IMR-90 (cell line): ENCODE measurements around the gene USP10. TPM values are rescaled to one million over a fixed set of nuclear protein-coding genes. Genes with fewer than 3 reads are reported as not detected.

ENCODE experiments used
- ATAC-seq: fragments of 200-7000 bp; cut with Tn5 transposase; 2 replicates; pipeline ENCODE4 v1.9.1; 2020; ENCODE audit warnings: low read depth, mild to moderate bottlenecking, moderate library complexity
- BruUV-seq: library from RNA; stranded (reverse); fragments of 400-500 nt; replicated peaks from 2 replicates; lab custom pipeline; 2021; lab: Mats Ljungman, UMichigan
- CTCF ChIA-PET: fragments of 300-600 bp; formaldehyde crosslinking; extraction: SDS; loops from one replicate; lab custom pipeline; 2021; ENCODE audit warnings: antibody characterized with exemption; lab: Yijun Ruan, JAX
- POLR2A ChIA-PET: fragments of 300-600 bp; sonication (Branson Sonifier 250); formaldehyde crosslinking; loops from one replicate; lab custom pipeline; 2022; ENCODE audit warnings: antibody characterized with exemption; ENCODE audit not compliant: unreplicated experiment; lab: Charles Lee
- DNase-seq: peaks from one replicate; pipeline ENCODE4 v3.0.0; 2013
- H2AFZ ChIP-seq: replicated peaks from 2 replicates; pipeline ENCODE3; 2013; ENCODE audit warnings: low read length, mild to moderate bottlenecking; ENCODE audit not compliant: poor library complexity
- H2AK5ac ChIP-seq: 2 replicates; pipeline ENCODE4 v1.6.1; 2013; ENCODE audit warnings: low read depth, low read length, inconsistent platforms
- H2AK9ac ChIP-seq: replicated peaks from 2 replicates; pipeline ENCODE3; 2013; ENCODE audit warnings: mild to moderate bottlenecking, low read depth, low read length, moderate library complexity; ENCODE audit not compliant: poor library complexity
- H2BK120ac ChIP-seq: 2 replicates; pipeline ENCODE4 v1.6.1; 2013; ENCODE audit warnings: low read depth, low read length, inconsistent platforms
- H2BK15ac ChIP-seq: 3 replicates; pipeline ENCODE4 v1.6.1; 2013; ENCODE audit warnings: low read depth, low read length, inconsistent platforms
- H2BK20ac ChIP-seq: 2 replicates; pipeline ENCODE4 v1.6.1; 2013; ENCODE audit warnings: low read depth, mild to moderate bottlenecking, inconsistent platforms, low read length, moderate library complexity
- H2BK5ac ChIP-seq: 2 replicates; pipeline ENCODE4 v1.6.1; 2013; ENCODE audit warnings: mild to moderate bottlenecking, low read depth, low read length, inconsistent platforms; ENCODE audit not compliant: poor library complexity, severe bottlenecking
- H3K14ac ChIP-seq: replicated peaks from 2 replicates; pipeline ENCODE4 v1.6.1; 2013; ENCODE audit warnings: low read depth, low read length, inconsistent platforms
- H3K18ac ChIP-seq: 2 replicates; pipeline ENCODE4 v1.6.1; 2013; ENCODE audit warnings: low read depth, low read length, control low read depth
- H3K23ac ChIP-seq: 2 replicates; pipeline ENCODE4 v1.6.1; 2013; ENCODE audit warnings: low read depth, low read length, inconsistent platforms
- H3K27ac ChIP-seq: 2 replicates; pipeline ENCODE4 v1.5.1; 2013; ENCODE audit warnings: mild to moderate bottlenecking, control low read depth, low read length; ENCODE audit not compliant: insufficient read depth
- H3K27me3 ChIP-seq: 2 replicates; pipeline ENCODE4 v1.6.1; 2013; ENCODE audit warnings: low read length; ENCODE audit not compliant: control insufficient read depth, insufficient read depth
- H3K36me3 ChIP-seq: 2 replicates; pipeline ENCODE4 v1.6.1; 2013; ENCODE audit warnings: low read length, mixed read lengths; ENCODE audit not compliant: control insufficient read depth, insufficient read depth
- H3K4ac ChIP-seq: 2 replicates; pipeline ENCODE4 v1.6.1; 2013; ENCODE audit warnings: low read depth, low read length, inconsistent platforms
- H3K4me1 ChIP-seq: 2 replicates; pipeline ENCODE4 v1.6.1; 2013; ENCODE audit warnings: low read length, mixed read lengths; ENCODE audit not compliant: control insufficient read depth, insufficient read depth
- H3K4me2 ChIP-seq: 2 replicates; pipeline ENCODE4 v1.6.1; 2013; ENCODE audit warnings: low read depth, mild to moderate bottlenecking, control low read depth, low read length, moderate library complexity
- H3K4me3 ChIP-seq: 2 replicates; pipeline ENCODE4 v1.5.1; 2013; ENCODE audit warnings: low read depth, mild to moderate bottlenecking, control low read depth, low read length, moderate library complexity; ENCODE audit not compliant: insufficient read depth
- H3K56ac ChIP-seq: 2 replicates; pipeline ENCODE4 v1.6.1; 2013; ENCODE audit warnings: low read length, inconsistent platforms; ENCODE audit not compliant: insufficient read depth; ENCODE audit errors: extremely low read depth
- H3K79me1 ChIP-seq, 2 experiments: 2 replicates each; pipeline ENCODE4 v1.6.1; 2013; ENCODE audit warnings: low read length in 2 of 2, inconsistent platforms in 1 of 2, low read depth in 1 of 2
- H3K9ac ChIP-seq: 2 replicates; pipeline ENCODE4 v1.6.1; 2013; ENCODE audit warnings: low read depth, low read length, control low read depth
- H3K9me1 ChIP-seq: 2 replicates; pipeline ENCODE4 v1.6.1; 2013; ENCODE audit warnings: low read length, inconsistent platforms; ENCODE audit not compliant: insufficient read depth
- H3K9me3 ChIP-seq: 2 replicates; pipeline ENCODE4 v1.6.1; 2013; ENCODE audit warnings: low read length; ENCODE audit not compliant: control insufficient read depth, insufficient read depth
- H4K20me1 ChIP-seq: 2 replicates; pipeline ENCODE4 v1.6.1; 2013; ENCODE audit warnings: low read length, inconsistent platforms; ENCODE audit not compliant: insufficient read depth
- H4K5ac ChIP-seq: 2 replicates; pipeline ENCODE4 v1.6.1; 2013; ENCODE audit warnings: mild to moderate bottlenecking, low read depth, low read length, control low read depth
- H4K8ac ChIP-seq, 2 experiments: 2 replicates each; pipeline ENCODE4 v1.6.1; 2013; ENCODE audit warnings: low read depth in 2 of 2, low read length in 2 of 2, control low read depth in 1 of 2, inconsistent platforms in 1 of 2
- H4K91ac ChIP-seq: 2 replicates; pipeline ENCODE4 v1.6.1; 2013; ENCODE audit warnings: low read depth, low read length, inconsistent platforms; ENCODE audit not compliant: insufficient read depth
- BHLHE40 ChIP-seq: fragments of 150-350 bp; IDR thresholded peaks from 2 replicates; pipeline ENCODE4 v1.6.1; 2016; ENCODE audit warnings: mild to moderate bottlenecking, low read depth, low read length
- CEBPB ChIP-seq: IDR thresholded peaks from 2 replicates; pipeline ENCODE4 v1.6.1; 2012; ENCODE audit warnings: low read depth, low read length, improper control_type of control experiment
- CHD1 ChIP-seq: IDR thresholded peaks from 2 replicates; pipeline ENCODE4 v1.6.1; 2012; ENCODE audit warnings: low read depth, low read length, improper control_type of control experiment
- CTCF ChIP-seq: conservative IDR thresholded peaks from 2 replicates; pipeline ENCODE4 v1.5.1; 2012; ENCODE audit warnings: mild to moderate bottlenecking, low read depth, low read length, improper control_type of control experiment
- FOS ChIP-seq: fragments of 150-350 bp; IDR thresholded peaks from 2 replicates; pipeline ENCODE4 v1.6.1; 2016; ENCODE audit warnings: low read depth, low read length
- MAFK ChIP-seq: IDR thresholded peaks from 2 replicates; pipeline ENCODE4 v1.6.1; 2012; ENCODE audit warnings: low read depth, low read length, improper control_type of control experiment
- MXI1 ChIP-seq: IDR thresholded peaks from 2 replicates; pipeline ENCODE4 v1.6.1; 2012; ENCODE audit warnings: low read depth, mild to moderate bottlenecking, low read length, moderate library complexity, borderline replicate concordance
- NFE2L2 ChIP-seq: fragments of 150-350 bp; IDR thresholded peaks from 2 replicates; pipeline ENCODE4 v1.6.1; 2016; ENCODE audit warnings: low read depth, mild to moderate bottlenecking, low read length
- POLR2A ChIP-seq: IDR thresholded peaks from 2 replicates; pipeline ENCODE4 v1.6.1; 2012; ENCODE audit warnings: mild to moderate bottlenecking, low read depth, low read length
- RAD21 ChIP-seq: IDR thresholded peaks from 2 replicates; pipeline ENCODE4 v1.6.1; 2012; ENCODE audit warnings: low read length, improper control_type of control experiment
- RCOR1 ChIP-seq: IDR thresholded peaks from 2 replicates; pipeline ENCODE4 v1.6.1; 2012; ENCODE audit warnings: mild to moderate bottlenecking, low read length, improper control_type of control experiment; ENCODE audit not compliant: insufficient replicate concordance
- SMC3 ChIP-seq: fragments of 150-350 bp; IDR thresholded peaks from 2 replicates; pipeline ENCODE4 v1.6.1; 2016; ENCODE audit warnings: low read depth, mild to moderate bottlenecking, antibody characterized with exemption, low read length, moderate library complexity
- WGBS, 2 experiments: methylation state at CpG; one replicate each; pipeline versions ENCODE4 v1.1.5 to v1.1.7; 2013; ENCODE audit warnings: missing lambda C conversion rate in 2 of 2; ENCODE audit not compliant: insufficient read length in 1 of 2; ENCODE audit errors: extremely low coverage in 2 of 2; 5-methylcytosine and 5-hydroxymethylcytosine counted together
- dilution Hi-C: fragments of 300-500 bp; cut with HindIII; formaldehyde crosslinking; loops from one replicate; pipeline ENCODE4 v1.14.3; 2018; ENCODE audit warnings: low sequenced_read_pairs; ENCODE audit not compliant: unreplicated experiment
- in situ Hi-C: fragments of 300-500 bp; cut with MboI; formaldehyde crosslinking; loops from 3 replicates; pipeline ENCODE4 v1.14.3; 2019; ENCODE audit warnings: low sequenced_read_pairs, inconsistent platforms, mixed read lengths
- intact Hi-C: fragments of 100-400 bp; cut with micrococcal nuclease; formaldehyde crosslinking; loops from 2 replicates; pipeline ENCODE4 v1.10.0; 2022
- polyA plus RNA-seq, 3 experiments: library from polyadenylated mRNA; depleted of rRNA; stranded (reverse); fragments of >200 nt; gene quantifications; 2 replicates each; pipeline ENCODE4 v1.2.3, GENCODE V29; 2012; ENCODE audit warnings: low replicate concordance in 1 of 3
- total RNA-seq: library from RNA; depleted of rRNA; stranded (reverse); fragments of >200 nt; gene quantifications from 2 replicates; pipeline ENCODE4 v1.2.3, GENCODE V29; 2012
- TF ChIP-seq, protein P1 (sequence below): fragments of 150-350 bp; IDR thresholded peaks from 2 replicates; pipeline ENCODE4 v1.6.1; 2017; ENCODE audit warnings: mild to moderate bottlenecking, antibody characterized with exemption, low read length, low read depth
- TF ChIP-seq, protein P2 (sequence below): fragments of 150-350 bp; IDR thresholded peaks from 2 replicates; pipeline ENCODE4 v1.6.1; 2016; ENCODE audit warnings: low read depth, mild to moderate bottlenecking, low read length, moderate library complexity, borderline replicate concordance

The USP10 gene
- total and polyA plus RNA-seq, 2 of the 4 experiments (the other 2 are of a cell fraction) = 54.3 to 79.0 TPM

GRCh38 chr16:84667600-84668309 is 32.0 kb upstream of the USP10 start:
- Histone ChIP-seq H2BK15ac (no peak overlapping the region), H3K9ac (no peak overlapping the region), H2AK5ac (no peak overlapping the region), H4K5ac (no peak overlapping the region), H3K9me3 (no peaks in the 10 kb centered on the region), H3K18ac (no peak overlapping the region), H3K36me3 (peaks cover 31% of the 10 kb centered on the region), H2AFZ (no peak overlapping the region), H2BK20ac (no peak overlapping the region), H3K56ac (no peak overlapping the region), H2BK120ac (no peak overlapping the region), H3K4me1 (no peaks in the 10 kb centered on the region), H3K23ac (no peak overlapping the region), H4K20me1 (peaks cover 15% of the 10 kb centered on the region), H4K91ac (no peak overlapping the region), H2BK5ac (no peak overlapping the region), H2AK9ac (no peak overlapping the region), H3K4ac (no peak overlapping the region), H3K4me3 (no peak overlapping the region), H3K9me1 (peaks cover 9% of the 10 kb centered on the region; the same call in 1 of the 2 replicates), H4K8ac (no peak overlapping the region), H3K79me1 (peaks cover 15 to 22% of the 10 kb centered on the region in 2 experiments; a peak in 3 of 4 replicates), H3K27ac (no peak overlapping the region), H3K14ac (no peak overlapping the region), H3K4me2 (no peak overlapping the region), H3K27me3 (no peaks in the 10 kb centered on the region)
- dilution Hi-C loops = no loop called here
- no peak for DNase-seq
- intact Hi-C loops = no loop called here
- no TSS peak for BruUV-seq
- TF ChIP-seq MAFK = no peak
- TF ChIP-seq CHD1 = no peak
- TF ChIP-seq RAD21 = no peak
- TF ChIP-seq POLR2A = no peak
- TF ChIP-seq BHLHE40 = no peak
- no peak for TF ChIP-seq CTCF
- TF ChIP-seq, protein P1, sequence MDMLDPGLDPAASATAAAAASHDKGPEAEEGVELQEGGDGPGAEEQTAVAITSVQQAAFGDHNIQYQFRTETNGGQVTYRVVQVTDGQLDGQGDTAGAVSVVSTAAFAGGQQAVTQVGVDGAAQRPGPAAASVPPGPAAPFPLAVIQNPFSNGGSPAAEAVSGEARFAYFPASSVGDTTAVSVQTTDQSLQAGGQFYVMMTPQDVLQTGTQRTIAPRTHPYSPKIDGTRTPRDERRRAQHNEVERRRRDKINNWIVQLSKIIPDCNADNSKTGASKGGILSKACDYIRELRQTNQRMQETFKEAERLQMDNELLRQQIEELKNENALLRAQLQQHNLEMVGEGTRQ = no peak
- TF ChIP-seq, protein P2, sequence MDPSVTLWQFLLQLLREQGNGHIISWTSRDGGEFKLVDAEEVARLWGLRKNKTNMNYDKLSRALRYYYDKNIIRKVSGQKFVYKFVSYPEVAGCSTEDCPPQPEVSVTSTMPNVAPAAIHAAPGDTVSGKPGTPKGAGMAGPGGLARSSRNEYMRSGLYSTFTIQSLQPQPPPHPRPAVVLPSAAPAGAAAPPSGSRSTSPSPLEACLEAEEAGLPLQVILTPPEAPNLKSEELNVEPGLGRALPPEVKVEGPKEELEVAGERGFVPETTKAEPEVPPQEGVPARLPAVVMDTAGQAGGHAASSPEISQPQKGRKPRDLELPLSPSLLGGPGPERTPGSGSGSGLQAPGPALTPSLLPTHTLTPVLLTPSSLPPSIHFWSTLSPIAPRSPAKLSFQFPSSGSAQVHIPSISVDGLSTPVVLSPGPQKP = no peak
- no peak for TF ChIP-seq FOS
- TF ChIP-seq MXI1 = no peak
- TF ChIP-seq NFE2L2 = no peak
- TF ChIP-seq RCOR1 = no peak
- no peak for TF ChIP-seq SMC3
- no peak for TF ChIP-seq CEBPB
- WGBS, 2 experiments = 88% methylated on average over 7 of the region's 16 CpGs; no CpG with 5 or more reads in 1 of the 2 experiments
- in situ Hi-C loops = no loop called here
- ChIA-PET CTCF (no interaction called here), POLR2A (no interaction called here)
- ATAC-seq = no peak
